A549 treated with AZD9567 at 1 μM for 4 hours (cell line): ENCODE data around the gene CORO2A. TPM values are rescaled to one million over a fixed set of nuclear protein-coding genes. Genes with fewer than 3 reads are reported as not detected.

Experiments used
- total RNA-seq: library from RNA; stranded (reverse); fragments of 200-300 nt; extraction: Qiagen RNA extraction; gene quantifications from 5 replicates; pipeline ENCODE4 v1.2.3, GENCODE V29; 2022; ENCODE audit not compliant: insufficient read depth

CORO2A gene, protein sequence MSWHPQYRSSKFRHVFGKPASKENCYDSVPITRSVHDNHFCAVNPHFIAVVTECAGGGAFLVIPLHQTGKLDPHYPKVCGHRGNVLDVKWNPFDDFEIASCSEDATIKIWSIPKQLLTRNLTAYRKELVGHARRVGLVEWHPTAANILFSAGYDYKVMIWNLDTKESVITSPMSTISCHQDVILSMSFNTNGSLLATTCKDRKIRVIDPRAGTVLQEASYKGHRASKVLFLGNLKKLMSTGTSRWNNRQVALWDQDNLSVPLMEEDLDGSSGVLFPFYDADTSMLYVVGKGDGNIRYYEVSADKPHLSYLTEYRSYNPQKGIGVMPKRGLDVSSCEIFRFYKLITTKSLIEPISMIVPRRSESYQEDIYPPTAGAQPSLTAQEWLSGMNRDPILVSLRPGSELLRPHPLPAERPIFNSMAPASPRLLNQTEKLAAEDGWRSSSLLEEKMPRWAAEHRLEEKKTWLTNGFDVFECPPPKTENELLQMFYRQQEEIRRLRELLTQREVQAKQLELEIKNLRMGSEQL
- total RNA-seq, result 0.79 to 1.2 TPM (median 1.1 TPM) in 5 replicates

GRCh38 chr9:98192503-98193335 is at the start of gene CORO2A:
Gene CORO2A (minus strand): TSS chr9:98192637. CDS start chr9:98157660, 34,977 bp downstream.

GRCh38 chr9:98118640-98119601 is 73.5 kb downstream of the CORO2A start, which contains the start of gene TRIM14:
Gene TRIM14 (minus strand): TSS chr9:98119222. CDS start chr9:98119188, 34 bp downstream.

Other genes starting within 250 kb of the CORO2A start
- gene ANP32B, start 209.3 kb downstream of the CORO2A start, total RNA-seq, result 251 to 282 TPM (median 270 TPM) in 5 replicates
- gene NANS, start 135.9 kb downstream of the CORO2A start, total RNA-seq, result 67.7 to 76.3 TPM (median 74.4 TPM) in 5 replicates
- gene TRIM14, start 73.4 kb downstream of the CORO2A start, total RNA-seq, result 11.1 to 13.2 TPM (median 11.7 TPM) in 5 replicates
- 6.1 to 9.9 TPM (median 9.5 TPM) in 5 replicates for gene TBC1D2, start 63.0 kb upstream of the CORO2A start, total RNA-seq